Gastroesophageal sphincter (tissue), 4 donors: ENCODE results near the gene KRTAP10-12. TPM values are rescaled to one million over a fixed set of nuclear protein-coding genes. Genes with fewer than 3 reads are reported as not detected.
"Not testable (repeated sequence)": the region's sequence is repeated elsewhere in the genome, so short reads cannot be mapped to it uniquely, and the experiment has no call there.

Experiments used
- ATAC-seq: fragments of 150-250 bp; one replicate; pipeline ENCODE4 v1.9.1; 2016; ENCODE audit warnings: mild to moderate bottlenecking, moderate library complexity
- H3K27ac ChIP-seq, 4 donors: fragments of 200-600 bp; sonication (generic) in 3 of 4; 1 replicate in 3 of 4; 2 replicates in 1 of 4; pipeline ENCODE4 v1.5.1; 2016 to 2019
- H3K27me3 ChIP-seq: fragments of 200-600 bp; sonication (generic); one replicate; pipeline ENCODE4 v1.5.1; 2019
- H3K36me3 ChIP-seq, 2 donors: fragments of 200-600 bp; sonication (generic); one replicate each; pipeline ENCODE4 v1.5.1; 2019; ENCODE audit warnings: control low read depth in 1 of 2
- H3K4me1 ChIP-seq, 3 donors: fragments of 200-600 bp; sonication (generic); 1 replicate in 2 of 3; 2 replicates in 1 of 3; pipeline ENCODE4 v1.5.1; 2016 to 2019; ENCODE audit warnings: control low read depth in 2 of 3
- H3K4me3 ChIP-seq, 2 donors: fragments of 200-600 bp; sonication (generic); one replicate each; pipeline ENCODE4 v1.5.1; 2019; ENCODE audit warnings: mild to moderate bottlenecking in 1 of 2, moderate library complexity in 1 of 2
- H3K9me3 ChIP-seq, 3 donors: fragments of 200-600 bp; sonication (generic); one replicate each; pipeline ENCODE4 v1.5.1; 2017 to 2019; ENCODE audit warnings: control low read depth in 2 of 3
- EP300 ChIP-seq: sonication (generic); formaldehyde crosslinking; IDR thresholded peaks from one replicate; pipeline ENCODE4 v1.6.1; 2017; ENCODE audit warnings: antibody characterized with exemption, mild to moderate bottlenecking
- POLR2A ChIP-seq, 2 donors: fragments of 450-650 bp; IDR thresholded peaks; one replicate each; pipeline ENCODE4 v1.6.1; 2017; ENCODE audit warnings: antibody characterized with exemption in 2 of 2, mild to moderate bottlenecking in 2 of 2, moderate library complexity in 1 of 2
- POLR2AphosphoS5 ChIP-seq: sonication (generic); formaldehyde crosslinking; IDR thresholded peaks from one replicate; pipeline ENCODE4 v1.6.1; 2017; ENCODE audit warnings: antibody characterized with exemption
- WGBS, 2 donors: methylation state at CpG; one replicate each; pipeline ENCODE4 v1.1.5; 2018; ENCODE audit warnings: low coverage in 1 of 2; 5-methylcytosine and 5-hydroxymethylcytosine counted together
- total RNA-seq, 4 donors: library from RNA; depleted of rRNA; stranded (reverse); fragments of >200 nt; gene quantifications; one replicate each; pipeline ENCODE4 v1.1.0, GENCODE V29; 2016
- TF ChIP-seq, protein P1 (sequence below), 4 experiments: fragments of 200-600 bp in 2 of 4; fragments of 450-650 bp in 2 of 4; sonication (generic) in 1 of 4; IDR thresholded peaks; one replicate each; pipeline ENCODE4 v1.5.1; 2017 to 2019; ENCODE audit warnings: antibody characterized with exemption in 4 of 4, mild to moderate bottlenecking in 2 of 4, moderate library complexity in 2 of 4

Gene KRTAP10-12
- total RNA-seq, 4 donors from 2014 or later: not detected

- H3K4me1 ChIP-seq: no peaks in the 10 kb centered on the region
- 61 to 76% methylated on average over 4 to 8 of the region's 15 CpGs for WGBS, 2 donors
- H3K36me3 ChIP-seq: no peaks in the 10 kb centered on the region
- no peak for TF ChIP-seq POLR2AphosphoS5
- TF ChIP-seq, protein P1, sequence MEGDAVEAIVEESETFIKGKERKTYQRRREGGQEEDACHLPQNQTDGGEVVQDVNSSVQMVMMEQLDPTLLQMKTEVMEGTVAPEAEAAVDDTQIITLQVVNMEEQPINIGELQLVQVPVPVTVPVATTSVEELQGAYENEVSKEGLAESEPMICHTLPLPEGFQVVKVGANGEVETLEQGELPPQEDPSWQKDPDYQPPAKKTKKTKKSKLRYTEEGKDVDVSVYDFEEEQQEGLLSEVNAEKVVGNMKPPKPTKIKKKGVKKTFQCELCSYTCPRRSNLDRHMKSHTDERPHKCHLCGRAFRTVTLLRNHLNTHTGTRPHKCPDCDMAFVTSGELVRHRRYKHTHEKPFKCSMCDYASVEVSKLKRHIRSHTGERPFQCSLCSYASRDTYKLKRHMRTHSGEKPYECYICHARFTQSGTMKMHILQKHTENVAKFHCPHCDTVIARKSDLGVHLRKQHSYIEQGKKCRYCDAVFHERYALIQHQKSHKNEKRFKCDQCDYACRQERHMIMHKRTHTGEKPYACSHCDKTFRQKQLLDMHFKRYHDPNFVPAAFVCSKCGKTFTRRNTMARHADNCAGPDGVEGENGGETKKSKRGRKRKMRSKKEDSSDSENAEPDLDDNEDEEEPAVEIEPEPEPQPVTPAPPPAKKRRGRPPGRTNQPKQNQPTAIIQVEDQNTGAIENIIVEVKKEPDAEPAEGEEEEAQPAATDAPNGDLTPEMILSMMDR (IDR thresholded peaks at IDR 0.05): no peak
- TF ChIP-seq POLR2A (IDR thresholded peaks at IDR 0.05): no peak
- no peak for TF ChIP-seq EP300
- H3K9me3 ChIP-seq: no peaks in the 10 kb centered on the region
- ATAC-seq: no peak
- H3K27me3 ChIP-seq: peaks cover 27% of the 10 kb centered on the region
- no peak overlapping the region for H3K27ac ChIP-seq
- no peak overlapping the region for H3K4me3 ChIP-seq
Measured at GRCh38 chr21:44682580-44683151, 14.3 kb upstream of the KRTAP10-12 start.

- TF ChIP-seq POLR2A (IDR thresholded peaks at IDR 0.05): no peak
- TF ChIP-seq EP300: no peak
- no peaks in the 10 kb centered on the region for H3K9me3 ChIP-seq
- H3K4me3 ChIP-seq: no peak overlapping the region
- no peak overlapping the region for H3K27ac ChIP-seq
- ATAC-seq: no peak
- no peaks in the 10 kb centered on the region for H3K4me1 ChIP-seq
- WGBS, 2 donors: 63 to 82% methylated on average over 6 to 7 of the region's 7 CpGs
- H3K27me3 ChIP-seq: peaks cover 37% of the 10 kb centered on the region
- no peaks in the 10 kb centered on the region for H3K36me3 ChIP-seq
Measured at GRCh38 chr21:44684077-44684476, 12.9 kb upstream of the KRTAP10-12 start.

DNA sequence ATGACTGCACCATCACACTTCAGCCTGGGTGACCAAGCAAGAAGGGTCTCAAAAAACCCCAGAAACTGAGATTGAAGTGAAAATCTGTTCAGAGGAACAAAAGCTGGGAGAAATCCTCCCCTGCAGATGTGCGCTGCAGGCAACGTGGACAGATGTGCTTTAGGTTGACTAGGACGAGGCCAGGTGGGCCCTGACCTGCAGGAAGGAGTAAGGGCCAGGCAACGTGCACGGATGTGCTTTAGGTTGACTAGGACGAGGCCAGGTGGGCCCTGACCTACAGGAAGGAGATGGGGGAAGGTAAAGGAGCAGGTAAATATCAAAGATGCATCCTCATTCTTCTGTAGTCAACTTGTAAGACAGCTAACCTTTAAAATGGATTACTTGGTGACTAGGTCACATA is 12.5 kb upstream of the KRTAP10-12 start:
- Histone ChIP-seq H3K36me3 (no peaks in the 10 kb centered on the region), H3K9me3 (no peaks in the 10 kb centered on the region), H3K4me1 (no peaks in the 10 kb centered on the region), H3K4me3 (no peak overlapping the region), H3K27ac (no peak overlapping the region), H3K27me3 (peaks cover 38% of the 10 kb centered on the region)
- TF ChIP-seq POLR2A (IDR thresholded peaks at IDR 0.05) (no peak), EP300 (no peak), POLR2AphosphoS5 (no peak)
- TF ChIP-seq, protein P1 (IDR thresholded peaks at IDR 0.05): no peak
- WGBS, 2 donors: 58 to 92% methylated on average over 4 to 6 of the region's 6 CpGs
- ATAC-seq: no peak

- H3K9me3 ChIP-seq, H3K4me1 ChIP-seq, ATAC-seq, H3K36me3 ChIP-seq, H3K4me3 ChIP-seq, H3K27ac ChIP-seq: not testable (repeated sequence)
- H3K27me3 ChIP-seq: peaks cover 39% of the 10 kb centered on the region
- WGBS, 2 donors: 60 to 100% methylated on average over 1 to 3 of the region's 6 CpGs
Measured at GRCh38 chr21:44685050-44685449, 11.9 kb upstream of the KRTAP10-12 start.

- ATAC-seq: no peak
- H3K27ac ChIP-seq: no peak overlapping the region
- H3K4me3 ChIP-seq: no peak overlapping the region
- no peak for TF ChIP-seq EP300
- no peak for TF ChIP-seq POLR2AphosphoS5
- TF ChIP-seq, protein P1 (IDR thresholded peaks at IDR 0.05): no peak
- no peak for TF ChIP-seq POLR2A (IDR thresholded peaks at IDR 0.05)
- H3K9me3 ChIP-seq: no peaks in the 10 kb centered on the region
- no peaks in the 10 kb centered on the region for H3K36me3 ChIP-seq
- H3K4me1 ChIP-seq: no peaks in the 10 kb centered on the region
- peaks cover 49% of the 10 kb centered on the region for H3K27me3 ChIP-seq
- 19 to 29% methylated on average over 2 to 4 of the region's 14 CpGs for WGBS, 2 donors
Measured at GRCh38 chr21:44686000-44686781, 10.8 kb upstream of the KRTAP10-12 start.
